A673 (cell line): ENCODE results near the gene NOA1. TPM values are rescaled to one million over a fixed set of nuclear protein-coding genes. Genes with fewer than 3 reads are reported as not detected.

Experiments
- BruUV-seq: library from RNA; stranded (reverse); fragments of 400-500 nt; replicated peaks from 2 replicates; lab custom pipeline; 2021; lab: Mats Ljungman, UMichigan
- CTCF ChIA-PET: fragments of 300-600 bp; sonication (Branson Sonifier 250); formaldehyde crosslinking; loops from one replicate; lab custom pipeline; 2022; ENCODE audit warnings: antibody characterized with exemption; lab: Charles Lee
- POLR2A ChIA-PET: fragments of 300-600 bp; sonication (Branson Sonifier 250); formaldehyde crosslinking; loops from one replicate; lab custom pipeline; 2022; ENCODE audit warnings: antibody characterized with exemption; ENCODE audit not compliant: low non-redundant PET; lab: Charles Lee
- DNase-seq: peaks from one replicate; pipeline ENCODE4 v3.0.0-alpha.2; 2015; ENCODE audit warnings: low spot score
- H3K27ac ChIP-seq: fragments of 200-600 bp; sonication (generic); 2 replicates; pipeline ENCODE4 v1.5.1; 2016; ENCODE audit warnings: mixed run types, low read depth, mild to moderate bottlenecking, mixed read lengths, antibody characterized with exemption, low read length; ENCODE audit not compliant: poor library complexity, severe bottlenecking
- H3K27me3 ChIP-seq: fragments of 200-600 bp; sonication (generic); replicated peaks from 2 replicates; pipeline ENCODE4 v1.6.1; 2017; ENCODE audit warnings: mixed run types, low read depth, mild to moderate bottlenecking, mixed read lengths, antibody characterized with exemption, low read length; ENCODE audit not compliant: insufficient read depth, poor library complexity
- H3K36me3 ChIP-seq: fragments of 200-600 bp; sonication (generic); 2 replicates; pipeline ENCODE4 v1.6.1; 2016; ENCODE audit warnings: mixed run types, mild to moderate bottlenecking, mixed read lengths, antibody characterized with exemption, low read length; ENCODE audit not compliant: insufficient read depth, poor library complexity, severe bottlenecking
- H3K4me1 ChIP-seq: fragments of 200-600 bp; sonication (generic); 2 replicates; pipeline ENCODE4 v1.6.1; 2017; ENCODE audit warnings: mixed run types, mild to moderate bottlenecking, mixed read lengths, antibody characterized with exemption, low read length; ENCODE audit not compliant: insufficient read depth, poor library complexity, severe bottlenecking
- H3K4me3 ChIP-seq: fragments of 200-600 bp; sonication (generic); 2 replicates; pipeline ENCODE4 v1.5.1; 2016; ENCODE audit warnings: low read depth, mixed run types, mild to moderate bottlenecking, mixed read lengths, low read length; ENCODE audit not compliant: poor library complexity, severe bottlenecking
- H3K9me3 ChIP-seq: fragments of 200-600 bp; sonication (generic); 2 replicates; pipeline ENCODE4 v1.6.1; 2016; ENCODE audit warnings: mixed run types, low read depth, mild to moderate bottlenecking, mixed read lengths, antibody characterized with exemption, low read length; ENCODE audit not compliant: poor library complexity, severe bottlenecking
- EZH2 ChIP-seq: fragments of 200-600 bp; sonication (generic); IDR thresholded peaks from 2 replicates; pipeline ENCODE4 v1.6.1; 2017; ENCODE audit warnings: borderline replicate concordance, low read depth, mild to moderate bottlenecking, mixed read lengths, antibody characterized with exemption, low read length; ENCODE audit not compliant: poor library complexity, severe bottlenecking
- intact Hi-C: fragments of 100-400 bp; cut with micrococcal nuclease; formaldehyde crosslinking; loops from one replicate; pipeline ENCODE4 v1.10.0; 2022; ENCODE audit not compliant: unreplicated experiment
- total RNA-seq: library from RNA; stranded (reverse); gene quantifications from 2 replicates; pipeline ENCODE4 v1.2.3, GENCODE V29; 2021
- TF ChIP-seq, protein P1 (sequence below): fragments of 300-800, 200-600 bp; sonication (generic); conservative IDR thresholded peaks from 2 replicates; pipeline ENCODE4 v1.5.1; 2017; ENCODE audit warnings: low read depth, mild to moderate bottlenecking, antibody characterized with exemption, low read length, moderate library complexity, mixed read lengths

Gene NOA1
- total RNA-seq, 1 experiment from 2014 or later = 8.3 TPM

DNA sequence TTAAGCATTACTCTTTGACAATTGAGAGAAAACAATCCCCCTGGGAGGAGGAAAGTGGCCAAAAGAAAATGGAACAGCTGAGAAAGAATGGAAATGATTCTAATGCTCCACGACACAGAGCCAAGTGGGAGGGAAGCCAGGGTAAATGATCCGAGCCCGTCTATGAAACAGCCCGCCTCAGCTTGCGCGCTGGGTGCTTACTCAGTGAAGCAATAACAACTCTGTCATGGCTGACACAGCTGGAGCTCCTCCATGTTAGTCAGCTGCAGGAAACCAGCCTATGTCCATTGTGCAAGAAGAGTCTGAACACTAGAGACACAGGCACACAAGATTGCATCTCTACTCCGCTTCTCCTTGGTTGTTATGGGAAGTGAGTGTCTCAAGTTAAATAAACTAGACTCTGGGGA lies 19.3 kb downstream of the NOA1 start:
- H3K27ac ChIP-seq = peak overlapping the region; percentile 14
- DNase-seq = peak; percentile 86
- no peak overlapping the region for H3K4me3 ChIP-seq
- CTCF ChIA-PET = no interaction called here
- H3K4me1 ChIP-seq = peaks cover 5% of the 10 kb centered on the region
- TF ChIP-seq EZH2 = no peak
- TF ChIP-seq, protein P1, sequence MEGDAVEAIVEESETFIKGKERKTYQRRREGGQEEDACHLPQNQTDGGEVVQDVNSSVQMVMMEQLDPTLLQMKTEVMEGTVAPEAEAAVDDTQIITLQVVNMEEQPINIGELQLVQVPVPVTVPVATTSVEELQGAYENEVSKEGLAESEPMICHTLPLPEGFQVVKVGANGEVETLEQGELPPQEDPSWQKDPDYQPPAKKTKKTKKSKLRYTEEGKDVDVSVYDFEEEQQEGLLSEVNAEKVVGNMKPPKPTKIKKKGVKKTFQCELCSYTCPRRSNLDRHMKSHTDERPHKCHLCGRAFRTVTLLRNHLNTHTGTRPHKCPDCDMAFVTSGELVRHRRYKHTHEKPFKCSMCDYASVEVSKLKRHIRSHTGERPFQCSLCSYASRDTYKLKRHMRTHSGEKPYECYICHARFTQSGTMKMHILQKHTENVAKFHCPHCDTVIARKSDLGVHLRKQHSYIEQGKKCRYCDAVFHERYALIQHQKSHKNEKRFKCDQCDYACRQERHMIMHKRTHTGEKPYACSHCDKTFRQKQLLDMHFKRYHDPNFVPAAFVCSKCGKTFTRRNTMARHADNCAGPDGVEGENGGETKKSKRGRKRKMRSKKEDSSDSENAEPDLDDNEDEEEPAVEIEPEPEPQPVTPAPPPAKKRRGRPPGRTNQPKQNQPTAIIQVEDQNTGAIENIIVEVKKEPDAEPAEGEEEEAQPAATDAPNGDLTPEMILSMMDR = no peak
- no peaks in the 10 kb centered on the region for H3K36me3 ChIP-seq
- H3K9me3 ChIP-seq = no peaks in the 10 kb centered on the region
- H3K27me3 ChIP-seq = no peaks in the 10 kb centered on the region
- intact Hi-C loops = no loop called here
- POLR2A ChIA-PET = interaction anchor here (1.2 kb wide), 1 partner anchor 20 kb away, joined by 3 read pairs; the partner anchor contains the start of gene NOA1
- BruUV-seq = no TSS peak

DNA sequence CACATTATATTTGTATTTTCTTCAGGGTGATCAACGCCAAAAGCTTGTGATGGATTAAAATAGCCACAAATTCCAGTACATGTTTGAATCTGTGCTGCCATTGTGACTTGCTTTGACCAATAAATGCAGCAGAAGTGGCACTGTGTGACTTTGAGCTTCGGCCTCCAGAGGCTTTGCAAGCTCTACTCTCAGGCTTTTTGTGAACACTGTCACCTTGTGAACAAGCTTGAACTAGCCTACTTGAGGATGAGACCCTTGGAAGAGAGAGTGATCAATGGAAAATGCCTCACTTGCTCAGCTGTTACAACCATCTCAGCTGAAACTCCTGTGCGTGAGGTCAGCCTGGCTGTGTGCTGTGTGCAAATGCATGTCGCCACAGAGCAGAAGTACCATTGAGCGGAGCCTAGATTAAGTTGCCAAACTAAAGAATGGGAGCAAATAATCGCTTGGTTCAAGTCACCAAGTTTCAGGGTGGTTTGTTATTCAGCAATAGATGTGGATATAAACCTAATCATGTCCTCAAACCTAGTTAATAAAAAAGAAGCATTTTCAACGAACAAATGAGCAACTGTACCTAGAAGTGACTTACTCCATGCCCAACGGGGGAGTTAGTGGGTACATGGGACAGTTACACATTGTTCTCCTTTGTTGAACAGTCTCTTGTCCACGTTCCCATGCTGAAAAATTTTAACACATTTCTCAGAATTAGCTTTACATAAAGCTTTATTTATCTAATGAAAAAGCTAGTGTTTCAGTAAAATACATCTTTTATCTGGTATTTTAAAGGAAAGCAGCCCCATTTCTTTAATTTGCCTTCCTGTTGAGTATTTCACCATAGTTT lies 23.5 kb downstream of the NOA1 start:
- H3K4me1 ChIP-seq = peaks cover 5% of the 10 kb centered on the region
- ChIA-PET CTCF (no interaction called here), POLR2A (no interaction called here)
- no peaks in the 10 kb centered on the region for H3K27me3 ChIP-seq
- no TSS peak for BruUV-seq
- TF ChIP-seq, protein P1 = no peak
- no peaks in the 10 kb centered on the region for H3K9me3 ChIP-seq
- DNase-seq = no peak
- no peak overlapping the region for H3K4me3 ChIP-seq
- H3K36me3 ChIP-seq = no peaks in the 10 kb centered on the region
- no peak overlapping the region for H3K27ac ChIP-seq
- intact Hi-C loops = no loop called here

DNA sequence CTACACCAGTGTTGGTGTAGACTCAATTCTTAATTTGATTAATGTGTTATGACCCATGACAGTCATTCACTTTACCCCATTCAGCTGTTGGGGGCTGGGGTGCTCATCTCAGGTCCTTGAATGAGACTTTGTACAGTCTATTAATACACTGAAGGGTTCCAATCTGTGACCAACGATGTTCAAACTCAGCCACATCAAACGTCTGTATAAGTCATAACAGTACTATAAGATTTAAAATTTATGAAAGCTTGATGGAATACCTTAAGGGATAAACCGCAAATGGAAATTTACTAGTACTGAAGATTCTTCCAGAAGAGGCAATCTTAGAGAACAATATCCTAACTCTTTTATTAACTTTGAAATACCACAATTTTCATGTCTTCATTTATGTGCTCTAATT lies 36.0 kb downstream of the NOA1 start:
- Histone ChIP-seq H3K4me3 (no peak overlapping the region), H3K36me3 (no peaks in the 10 kb centered on the region), H3K27me3 (no peaks in the 10 kb centered on the region), H3K4me1 (no peaks in the 10 kb centered on the region), H3K27ac (no peak overlapping the region), H3K9me3 (no peaks in the 10 kb centered on the region)
- intact Hi-C loops = no loop called here
- POLR2A ChIA-PET = no interaction called here
- TF ChIP-seq, protein P1 = no peak
- TF ChIP-seq EZH2 = no peak
- no TSS peak for BruUV-seq
- CTCF ChIA-PET = no interaction called here
- no peak for DNase-seq
